Mucosa of descending colon (tissue), 3 donors: ENCODE results near the gene SNX5. TPM values are rescaled to one million over a fixed set of nuclear protein-coding genes. Genes with fewer than 3 reads are reported as not detected.

Experiments used
- ATAC-seq: fragments of 200-7000 bp; cut with Tn5 transposase; one replicate; pipeline ENCODE4 v1.9.1; 2020; ENCODE audit warnings: mild to moderate bottlenecking, moderate library complexity
- DNase-seq, 3 donors: peaks; one replicate each; pipeline ENCODE4 v3.0.0-alpha.2; 2020
- H3K36me3 ChIP-seq: fragments of 200-600 bp; one replicate; pipeline ENCODE4 v1.8.0; 2021; ENCODE audit warnings: low read depth, mild to moderate bottlenecking
- H3K4me1 ChIP-seq: fragments of 200-600 bp; one replicate; pipeline ENCODE4 v1.8.0; 2021; ENCODE audit warnings: low read depth, mild to moderate bottlenecking
- H3K4me3 ChIP-seq: fragments of 200-600 bp; one replicate; pipeline ENCODE4 v1.8.0; 2021; ENCODE audit warnings: mild to moderate bottlenecking
- H3K9me3 ChIP-seq: fragments of 200-600 bp; one replicate; pipeline ENCODE4 v1.8.0; 2021; ENCODE audit warnings: mild to moderate bottlenecking
- intact Hi-C, 2 donors: fragments of 100-400 bp; cut with DNase I in 1 of 2; cut with micrococcal nuclease in 1 of 2; formaldehyde crosslinking; loops; one replicate each; pipeline versions ENCODE4 v1.11.0 to v1.11.1; 2022; cut with DNase I, micrococcal nuclease
- total RNA-seq, 3 donors: library from RNA; stranded (reverse); fragmentation: NEBNext Ultra II Directional in 2 of 3; extraction: Animal tissue kit (Norgen Biotek cat#: 25700) in 2 of 3; gene quantifications; one replicate each; pipeline versions ENCODE4 v1.2.1 to v1.2.4, GENCODE V29; 2021 to 2023
- TF ChIP-seq, protein P1 (sequence below): fragments of 200-600 bp; IDR thresholded peaks from one replicate; pipeline ENCODE4 v1.8.0; 2022; ENCODE audit warnings: antibody characterized with exemption, mild to moderate bottlenecking
- donor health status: DM: no; HTN: no; CAD: no; lungs with moderate emphysema.
- donor health status: DM: no; HTN: no; CAD: no.
- donor health status: DM: no; HTN: yes; CAD: no.

The SNX5 gene
- total RNA-seq, 3 donors from 2014 or later = 70.3 to 117 (median 105) TPM

DNA sequence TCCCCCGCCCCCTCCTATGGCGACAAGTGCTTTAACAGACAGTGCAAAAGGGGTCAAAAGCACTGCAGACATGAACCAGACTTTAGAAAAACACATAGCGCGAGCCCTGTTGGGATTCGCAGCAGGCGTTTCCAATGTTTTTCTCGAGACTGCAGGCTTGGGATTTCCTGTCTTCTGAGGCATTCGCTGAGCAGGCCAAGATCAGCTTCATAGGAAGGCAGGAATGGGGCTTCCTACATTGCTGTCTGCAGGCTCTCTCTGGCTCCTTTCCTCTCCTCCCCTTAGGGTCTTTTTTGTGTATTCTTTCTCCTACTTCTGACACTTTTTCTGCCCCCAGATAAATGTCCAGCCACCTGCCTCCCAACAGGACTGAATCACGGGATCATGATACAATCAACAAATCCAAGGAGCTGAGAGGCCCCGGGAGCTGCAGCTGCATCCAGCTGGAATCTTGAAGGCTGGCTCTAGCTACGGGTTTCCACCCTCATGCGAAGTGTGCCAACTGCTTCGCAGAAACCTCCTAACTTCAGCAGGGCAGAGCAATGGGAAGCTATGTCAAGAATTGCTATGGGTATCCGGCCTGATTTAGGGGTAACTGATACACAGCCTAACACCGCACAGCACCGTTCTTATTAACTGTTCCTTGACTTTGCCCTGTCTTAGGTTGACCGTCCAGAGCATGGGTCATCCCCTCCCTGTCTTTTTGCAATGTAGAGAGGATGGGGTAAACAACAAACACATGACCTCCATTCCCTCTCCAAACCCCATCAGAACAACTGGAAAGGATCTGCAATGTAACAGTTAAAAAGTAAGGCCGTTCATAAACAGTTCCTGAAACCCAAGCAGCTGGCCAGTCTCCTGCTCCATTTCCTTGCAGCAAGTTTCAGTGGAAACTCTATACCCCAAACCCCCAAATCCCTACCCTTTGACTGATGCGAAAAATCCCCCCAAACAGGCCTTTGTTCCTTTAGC, 31.5 kb downstream of the SNX5 start:
- ATAC-seq (peak; percentile 27), DNase-seq (peak in 2 of 3 donors; percentile 57 to 71)
- H3K4me1 ChIP-seq = peaks cover 26% of the 10 kb centered on the region
- H3K36me3 ChIP-seq = no peaks in the 10 kb centered on the region
- TF ChIP-seq, protein P1, sequence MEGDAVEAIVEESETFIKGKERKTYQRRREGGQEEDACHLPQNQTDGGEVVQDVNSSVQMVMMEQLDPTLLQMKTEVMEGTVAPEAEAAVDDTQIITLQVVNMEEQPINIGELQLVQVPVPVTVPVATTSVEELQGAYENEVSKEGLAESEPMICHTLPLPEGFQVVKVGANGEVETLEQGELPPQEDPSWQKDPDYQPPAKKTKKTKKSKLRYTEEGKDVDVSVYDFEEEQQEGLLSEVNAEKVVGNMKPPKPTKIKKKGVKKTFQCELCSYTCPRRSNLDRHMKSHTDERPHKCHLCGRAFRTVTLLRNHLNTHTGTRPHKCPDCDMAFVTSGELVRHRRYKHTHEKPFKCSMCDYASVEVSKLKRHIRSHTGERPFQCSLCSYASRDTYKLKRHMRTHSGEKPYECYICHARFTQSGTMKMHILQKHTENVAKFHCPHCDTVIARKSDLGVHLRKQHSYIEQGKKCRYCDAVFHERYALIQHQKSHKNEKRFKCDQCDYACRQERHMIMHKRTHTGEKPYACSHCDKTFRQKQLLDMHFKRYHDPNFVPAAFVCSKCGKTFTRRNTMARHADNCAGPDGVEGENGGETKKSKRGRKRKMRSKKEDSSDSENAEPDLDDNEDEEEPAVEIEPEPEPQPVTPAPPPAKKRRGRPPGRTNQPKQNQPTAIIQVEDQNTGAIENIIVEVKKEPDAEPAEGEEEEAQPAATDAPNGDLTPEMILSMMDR = no peak
- no peaks in the 10 kb centered on the region for H3K9me3 ChIP-seq
- intact Hi-C loops = no loop called here
- H3K4me3 ChIP-seq = no peak overlapping the region

DNA sequence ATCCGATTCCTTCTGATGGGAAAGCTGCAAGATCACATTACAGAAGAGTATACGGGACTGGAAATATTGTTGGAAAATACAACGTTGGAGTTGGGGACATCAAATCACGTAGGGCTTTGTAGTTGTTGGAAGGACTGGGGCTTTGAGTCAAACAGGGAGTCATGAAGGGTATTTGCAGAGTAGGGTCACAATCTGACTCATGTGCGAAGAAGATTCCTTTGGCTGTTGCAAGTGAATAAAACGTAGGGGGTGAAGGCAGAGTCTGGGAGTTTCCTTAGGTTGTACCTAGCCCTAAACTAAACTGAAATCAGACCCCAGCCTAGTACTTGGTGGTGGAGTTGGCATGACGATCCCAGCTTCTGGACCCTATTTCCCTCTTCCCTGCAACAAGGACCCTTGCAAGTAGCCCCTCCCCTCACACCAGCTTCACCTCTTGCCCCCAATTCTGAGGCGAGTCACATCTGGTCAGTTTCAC, 32.3 kb downstream of the SNX5 start:
- no peak overlapping the region for H3K4me3 ChIP-seq
- peaks cover 26% of the 10 kb centered on the region for H3K4me1 ChIP-seq
- no peaks in the 10 kb centered on the region for H3K36me3 ChIP-seq
- H3K9me3 ChIP-seq = no peaks in the 10 kb centered on the region
- DNase-seq (no peak), ATAC-seq (no peak)
- intact Hi-C loops = no loop called here
- TF ChIP-seq, protein P1 = no peak

DNA sequence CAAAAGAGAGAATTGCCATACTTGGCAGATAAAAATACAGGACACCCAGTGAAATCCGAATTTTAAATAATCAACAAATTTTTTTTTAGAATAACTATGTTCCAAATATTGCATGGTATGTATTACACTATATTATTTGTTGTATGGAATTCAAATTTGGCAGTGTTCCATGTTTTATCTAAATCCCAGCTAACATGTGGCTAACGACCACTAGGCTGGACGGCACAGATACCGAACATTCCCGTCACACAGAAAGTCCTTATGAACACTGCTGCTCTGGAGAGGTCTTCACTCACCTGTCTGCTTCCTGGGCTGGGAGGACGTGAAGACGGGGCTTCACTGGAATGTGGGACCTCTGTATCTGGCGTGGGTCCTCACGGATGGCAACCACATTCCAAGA, 32.8 kb downstream of the SNX5 start:
- TF ChIP-seq, protein P1 = no peak
- DNase-seq (no peak), ATAC-seq (no peak)
- H3K9me3 ChIP-seq = no peaks in the 10 kb centered on the region
- intact Hi-C loops = no loop called here
- H3K4me1 ChIP-seq = peaks cover 26% of the 10 kb centered on the region
- no peak overlapping the region for H3K4me3 ChIP-seq
- no peaks in the 10 kb centered on the region for H3K36me3 ChIP-seq

DNA sequence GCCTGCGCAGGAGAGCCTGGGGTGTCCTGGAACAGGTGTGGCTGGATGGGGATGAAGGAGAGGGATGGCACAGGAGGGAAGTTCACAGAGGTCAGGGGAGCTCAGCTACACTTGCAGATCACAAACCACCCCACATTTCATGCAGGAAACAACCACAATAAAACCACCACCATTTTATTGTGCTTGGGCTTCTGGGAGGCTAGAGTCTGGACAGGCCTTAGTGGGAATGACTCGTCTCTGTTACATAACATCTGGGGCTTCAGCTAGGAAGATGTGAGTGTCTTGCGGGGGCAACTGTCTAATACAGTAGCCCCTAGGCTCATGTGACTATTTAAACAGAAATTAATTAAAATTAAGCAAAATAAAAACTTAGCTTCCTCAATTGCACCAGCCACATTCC, 33.4 kb downstream of the SNX5 start:
- Histone ChIP-seq H3K4me1 (peaks cover 26% of the 10 kb centered on the region), H3K36me3 (no peaks in the 10 kb centered on the region), H3K9me3 (no peaks in the 10 kb centered on the region), H3K4me3 (no peak overlapping the region)
- DNase-seq = no peak
- TF ChIP-seq, protein P1 = no peak
- ATAC-seq = no peak
- intact Hi-C loops = no loop called here

DNA sequence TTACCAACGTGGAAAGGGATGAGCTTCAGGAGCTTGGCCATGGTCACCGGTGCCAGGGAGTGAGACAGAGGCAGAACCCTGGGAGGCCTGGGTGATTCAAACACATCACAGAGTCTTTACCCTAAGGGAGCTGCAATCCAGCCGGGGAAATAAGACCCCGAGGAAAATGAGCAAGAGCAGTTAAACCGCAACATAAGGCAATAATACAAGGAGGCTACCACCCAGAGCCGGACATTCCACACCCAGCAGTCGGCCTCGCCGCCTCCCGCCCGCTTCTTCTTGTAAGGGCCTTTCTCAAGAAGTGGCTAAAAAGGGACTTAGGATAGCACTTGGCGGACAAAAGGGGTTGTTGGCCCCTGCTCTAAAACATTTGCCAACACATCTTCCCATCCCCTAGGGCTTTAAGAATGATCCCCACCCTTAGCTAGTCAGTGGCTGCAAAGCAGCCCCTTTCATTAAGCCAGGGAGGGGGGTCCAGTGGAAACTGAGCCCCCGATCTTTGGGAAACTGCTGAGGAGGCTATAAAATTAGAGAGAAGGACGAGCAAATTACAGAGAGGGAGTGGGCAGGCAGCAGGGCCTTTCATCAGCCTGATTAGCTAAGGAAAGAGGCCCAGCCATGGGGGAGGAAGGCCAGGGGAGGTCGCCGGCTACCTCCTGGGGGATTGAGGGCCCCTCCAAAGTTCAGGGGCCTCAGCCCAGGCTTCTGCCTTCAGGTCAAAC, 34.3 kb downstream of the SNX5 start:
- intact Hi-C loops = no loop called here
- H3K36me3 ChIP-seq = no peaks in the 10 kb centered on the region
- TF ChIP-seq, protein P1 = no peak
- no peaks in the 10 kb centered on the region for H3K9me3 ChIP-seq
- no peak overlapping the region for H3K4me3 ChIP-seq
- ATAC-seq (no peak), DNase-seq (no peak)
- H3K4me1 ChIP-seq = peaks cover 26% of the 10 kb centered on the region
